ENCODE results near the gene MAMSTR. TPM values are rescaled to one million over a fixed set of nuclear protein-coding genes. Genes with fewer than 3 reads are reported as not detected.
"Not testable (repeated sequence)": the region's sequence is repeated elsewhere in the genome, so short reads cannot be mapped to it uniquely, and the experiment has no call there.

The MAMSTR gene
- total RNA-seq, 1 experiment from 2014 or later, result 1.6 TPM

GRCh38 chr19:48768994-48769713 lies 49.6 kb upstream of the MAMSTR start:
- Histone ChIP-seq H4K91ac (ENCODE audit: insufficient read length, low read depth, low read length) (no peak overlapping the region), H3K23ac (ENCODE audit: insufficient read length, low read depth, low read length) (no peak overlapping the region), H3T11ph (ENCODE audit: low read length) (no peak overlapping the region), H4K8ac (replicated peaks; ENCODE audit: insufficient read length, low read depth, low read length) (no peak overlapping the region), H3K9me3 (ENCODE audit: control insufficient read depth, low read depth, low read length) (no peaks in the 10 kb centered on the region), H4K5ac (ENCODE audit: insufficient read length, low read depth, low read length) (no peak overlapping the region), H3K18ac (ENCODE audit: insufficient read length, low read depth, low read length) (no peak overlapping the region), H3K4me1 (ENCODE audit: insufficient read depth, low read length) (no peaks in the 10 kb centered on the region), H2AFZ (ENCODE audit: low read length) (no peak overlapping the region), H3K9ac (ENCODE audit: extremely low read depth, insufficient read length, low read length) (no peak overlapping the region), H2BK12ac (ENCODE audit: insufficient read length, low read depth, low read length) (no peak overlapping the region), H3K79me1 (ENCODE audit: insufficient read depth, low read depth, low read length, poor library complexity, severe bottlenecking) (no peaks in the 10 kb centered on the region), H3K4ac (ENCODE audit: low read depth, low read length) (no peak overlapping the region), H2BK120ac (ENCODE audit: low read depth, low read length, poor library complexity, severe bottlenecking) (no peak overlapping the region), H3K4me2 (ENCODE audit: insufficient read depth, insufficient read length, low read length) (no peak overlapping the region), H3K14ac (ENCODE audit: insufficient read depth, low read length) (no peak overlapping the region), H3K79me2 (ENCODE audit: insufficient read depth, low read length) (no peaks in the 10 kb centered on the region), H2BK15ac (ENCODE audit: low read depth, low read length) (no peak overlapping the region), H2AK5ac (ENCODE audit: insufficient read length, low read length) (no peak overlapping the region), H2BK5ac (ENCODE audit: insufficient read length, low read length) (no peak overlapping the region), H3K27ac (ENCODE audit: insufficient read length, low read depth, low read length) (no peak overlapping the region), H2BK20ac (ENCODE audit: low read depth, low read length, poor library complexity, severe bottlenecking) (no peak overlapping the region), H3K56ac (ENCODE audit: insufficient read length, low read depth, low read length) (no peak overlapping the region), H3K23me2 (ENCODE audit: insufficient read length, low read depth, low read length, poor library complexity, severe bottlenecking) (no peaks in the 10 kb centered on the region), H4K20me1 (ENCODE audit: control insufficient read depth, insufficient read depth, insufficient read length) (no peaks in the 10 kb centered on the region), H3K27me3 (ENCODE audit: insufficient read depth, low read length) (no peaks in the 10 kb centered on the region)
- Mint-ChIP-seq H3K9me3 (no peaks in the 10 kb centered on the region), H3K36me3 (ENCODE audit: insufficient read depth in 1 of 3, low read depth in 3 of 3) (no peaks in the 10 kb centered on the region), H3K27ac (no peak overlapping the region), H3K4me1 (peaks cover 7 to 12% of the 10 kb centered on the region in 2 experiments), H3K27me3 (ENCODE audit: low read depth) (peaks cover 8% of the 10 kb centered on the region), H3K4me3 (no peak overlapping the region)
- no peak for DNase-seq
- TF ChIP-seq CTCF (conservative IDR thresholded peaks at IDR 0.05), result no peak
- 100% methylated on average over 1 of the region's 11 CpGs for WGBS (ENCODE audit: extremely low coverage, insufficient read length, low lambda C conversion rate)

DNA sequence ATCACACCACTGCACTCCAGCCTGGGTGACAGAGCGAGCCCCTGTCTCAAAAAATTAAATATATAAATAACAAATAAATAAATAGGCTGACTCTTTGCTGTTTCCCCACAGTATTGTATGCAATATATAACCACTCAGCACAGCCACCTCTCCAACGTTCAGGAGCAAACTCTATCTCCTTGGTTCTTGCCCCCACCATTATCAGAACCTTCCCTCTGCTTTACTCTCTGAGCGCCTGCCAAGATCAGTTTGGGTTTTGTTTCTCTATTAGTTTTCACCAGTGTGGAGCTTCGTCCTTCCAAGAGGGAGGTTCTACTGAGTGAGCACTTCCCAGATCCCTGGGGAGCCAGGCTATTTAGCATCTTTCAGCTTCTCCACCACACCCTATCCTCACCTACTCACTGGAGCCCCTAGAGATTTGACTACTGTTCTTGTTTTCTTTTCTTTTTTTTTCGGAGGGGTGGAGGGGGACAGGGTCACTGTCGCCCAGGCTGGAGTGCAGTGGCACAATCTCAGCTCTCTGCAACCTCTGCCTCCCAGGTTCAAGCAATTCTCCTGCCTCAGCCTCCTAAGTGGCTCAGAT lies 48.7 kb upstream of the MAMSTR start:
- not testable (repeated sequence) for H2BK12ac ChIP-seq (ENCODE audit: insufficient read length, low read depth, low read length); H3K79me2 ChIP-seq (ENCODE audit: insufficient read depth, low read length); H4K91ac ChIP-seq (ENCODE audit: insufficient read length, low read depth, low read length); H3K4me1 ChIP-seq (ENCODE audit: insufficient read depth, low read length); H3K9ac ChIP-seq (ENCODE audit: extremely low read depth, insufficient read length, low read length); H2BK120ac ChIP-seq (ENCODE audit: low read depth, low read length, poor library complexity, severe bottlenecking); H3K18ac ChIP-seq (ENCODE audit: insufficient read length, low read depth, low read length); H4K20me1 ChIP-seq (ENCODE audit: control insufficient read depth, insufficient read depth, insufficient read length); H2BK20ac ChIP-seq (ENCODE audit: low read depth, low read length, poor library complexity, severe bottlenecking); H3K27me3 ChIP-seq (ENCODE audit: insufficient read depth, low read length); H3T11ph ChIP-seq (ENCODE audit: low read length); H3K23ac ChIP-seq (ENCODE audit: insufficient read length, low read depth, low read length); H2AFZ ChIP-seq (ENCODE audit: low read length); H2AK5ac ChIP-seq (ENCODE audit: insufficient read length, low read length); H2BK5ac ChIP-seq (ENCODE audit: insufficient read length, low read length); H2BK15ac ChIP-seq (ENCODE audit: low read depth, low read length); H4K8ac ChIP-seq (replicated peaks; ENCODE audit: insufficient read length, low read depth, low read length); H3K27ac ChIP-seq (ENCODE audit: insufficient read length, low read depth, low read length); H3K9me3 Mint-ChIP-seq; H3K56ac ChIP-seq (ENCODE audit: insufficient read length, low read depth, low read length); H3K36me3 Mint-ChIP-seq (ENCODE audit: insufficient read depth in 1 of 3, low read depth in 3 of 3); H3K4me2 ChIP-seq (ENCODE audit: insufficient read depth, insufficient read length, low read length); DNase-seq; H3K23me2 ChIP-seq (ENCODE audit: insufficient read length, low read depth, low read length, poor library complexity, severe bottlenecking); H3K79me1 ChIP-seq (ENCODE audit: insufficient read depth, low read depth, low read length, poor library complexity, severe bottlenecking); H3K9me3 ChIP-seq (ENCODE audit: control insufficient read depth, low read depth, low read length); H4K5ac ChIP-seq (ENCODE audit: insufficient read length, low read depth, low read length); H3K14ac ChIP-seq (ENCODE audit: insufficient read depth, low read length); H3K4me3 Mint-ChIP-seq; H3K4ac ChIP-seq (ENCODE audit: low read depth, low read length)
- WGBS (ENCODE audit: extremely low coverage, insufficient read length, low lambda C conversion rate), result no CpG with 5 or more reads among the region's 6 CpGs
- Mint-ChIP-seq H3K27ac (peak overlapping the region in 2 of 3 experiments; percentile 28 to 29; a peak in 1 of 7 replicates), H3K4me1 (peaks cover 7 to 12% of the 10 kb centered on the region in 2 experiments), H3K27me3 (ENCODE audit: low read depth) (peaks cover 10% of the 10 kb centered on the region)

Data from H9 (cell line).